ENCODE measurements around the gene MPST. TPM values are rescaled to one million over a fixed set of nuclear protein-coding genes. Genes with fewer than 3 reads are reported as not detected.

MPST gene
- total RNA-seq, 4 donors from 2014 or later = 131 to 161 (median 146) TPM

DNA sequence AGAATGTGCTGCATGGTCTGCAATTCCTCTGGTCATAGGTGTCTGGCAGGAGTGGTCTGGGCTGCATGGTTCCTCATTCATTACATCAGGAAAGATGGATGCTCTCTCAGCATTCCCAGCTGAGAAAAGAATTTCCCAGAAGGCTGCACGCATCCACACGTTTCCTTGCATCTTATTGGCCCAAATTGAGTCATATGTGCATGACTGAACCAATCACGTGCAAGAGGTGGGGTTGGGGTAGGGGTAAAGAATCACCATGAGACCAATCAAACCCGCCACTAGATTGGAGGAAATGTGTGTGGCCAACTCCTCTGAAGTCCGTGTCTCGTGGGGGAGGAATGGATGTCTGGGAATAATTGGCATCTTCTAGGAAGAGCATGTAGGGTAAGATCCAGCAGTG lies 29.1 kb upstream of the MPST start:
- in situ Hi-C loops (cut with MboI; ENCODE audit: low sequenced_read_pairs in 4 of 4) (loop anchor here in 1 of 4 donors (25.0 kb wide), 1 partner anchor 203 kb away; the partner anchor contains the start of gene IFT27), intact Hi-C loops (cut with DNase I; ENCODE audit: low total_unique reads) (no loop called here)
- Histone ChIP-seq H3K36me3 (no peaks in the 10 kb centered on the region), H3K9me3 (peaks cover 0 to 8% (median 4%) of the 10 kb centered on the region in 3 donors), H3K4me1 (no peaks in the 10 kb centered on the region), H3K27me3 (peaks cover 7 to 25% (median 24%) of the 10 kb centered on the region in 3 donors), H3K4me3 (no peak overlapping the region), H3K27ac (no peak overlapping the region)
- ATAC-seq = no peak
- TF ChIP-seq, protein P1, sequence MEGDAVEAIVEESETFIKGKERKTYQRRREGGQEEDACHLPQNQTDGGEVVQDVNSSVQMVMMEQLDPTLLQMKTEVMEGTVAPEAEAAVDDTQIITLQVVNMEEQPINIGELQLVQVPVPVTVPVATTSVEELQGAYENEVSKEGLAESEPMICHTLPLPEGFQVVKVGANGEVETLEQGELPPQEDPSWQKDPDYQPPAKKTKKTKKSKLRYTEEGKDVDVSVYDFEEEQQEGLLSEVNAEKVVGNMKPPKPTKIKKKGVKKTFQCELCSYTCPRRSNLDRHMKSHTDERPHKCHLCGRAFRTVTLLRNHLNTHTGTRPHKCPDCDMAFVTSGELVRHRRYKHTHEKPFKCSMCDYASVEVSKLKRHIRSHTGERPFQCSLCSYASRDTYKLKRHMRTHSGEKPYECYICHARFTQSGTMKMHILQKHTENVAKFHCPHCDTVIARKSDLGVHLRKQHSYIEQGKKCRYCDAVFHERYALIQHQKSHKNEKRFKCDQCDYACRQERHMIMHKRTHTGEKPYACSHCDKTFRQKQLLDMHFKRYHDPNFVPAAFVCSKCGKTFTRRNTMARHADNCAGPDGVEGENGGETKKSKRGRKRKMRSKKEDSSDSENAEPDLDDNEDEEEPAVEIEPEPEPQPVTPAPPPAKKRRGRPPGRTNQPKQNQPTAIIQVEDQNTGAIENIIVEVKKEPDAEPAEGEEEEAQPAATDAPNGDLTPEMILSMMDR (IDR thresholded peaks at IDR 0.05 in 4 of 5, conservative IDR thresholded peaks at IDR 0.05 in 1 of 5) = no peak
- TF ChIP-seq POLR2A (IDR thresholded peaks at IDR 0.05) = no peak
- no peak for DNase-seq

DNA sequence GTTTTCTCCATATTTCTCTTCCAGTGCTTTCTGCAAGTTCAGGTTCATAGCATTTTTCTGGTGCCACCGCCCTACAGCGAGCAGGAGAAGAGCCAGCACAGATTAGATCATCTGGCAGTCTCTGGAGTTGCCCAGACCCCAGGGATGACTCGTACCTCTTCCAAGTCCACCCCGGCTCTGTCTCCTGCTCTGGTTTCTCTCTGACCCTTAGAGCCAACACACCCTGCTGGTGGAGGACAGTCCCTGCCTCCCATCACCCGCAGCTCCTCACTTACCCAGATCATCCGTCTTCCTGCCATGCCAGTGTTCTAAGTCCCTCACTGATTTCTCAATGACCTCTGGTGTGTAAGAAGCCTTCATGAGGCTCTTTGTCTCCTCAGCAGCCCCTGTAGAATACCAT lies 28.3 kb upstream of the MPST start:
- TF ChIP-seq, protein P1 (IDR thresholded peaks at IDR 0.05 in 4 of 5, conservative IDR thresholded peaks at IDR 0.05 in 1 of 5) = no peak
- no peak for TF ChIP-seq POLR2A (IDR thresholded peaks at IDR 0.05)
- H3K27ac ChIP-seq = no peak overlapping the region
- DNase-seq (no peak), ATAC-seq (no peak)
- H3K27me3 ChIP-seq = peaks cover 7 to 25% (median 19%) of the 10 kb centered on the region in 3 donors
- no peaks in the 10 kb centered on the region for H3K36me3 ChIP-seq
- peaks cover 0 to 4% (median 2%) of the 10 kb centered on the region in 3 donors for H3K9me3 ChIP-seq
- in situ Hi-C loops (cut with MboI; ENCODE audit: low sequenced_read_pairs in 4 of 4) (loop anchor here in 1 of 4 donors (25.0 kb wide), 1 partner anchor 204 kb away; the partner anchor contains the start of gene IFT27), intact Hi-C loops (cut with DNase I; ENCODE audit: low total_unique reads) (no loop called here)
- H3K4me1 ChIP-seq = no peaks in the 10 kb centered on the region
- H3K4me3 ChIP-seq = no peak overlapping the region

DNA sequence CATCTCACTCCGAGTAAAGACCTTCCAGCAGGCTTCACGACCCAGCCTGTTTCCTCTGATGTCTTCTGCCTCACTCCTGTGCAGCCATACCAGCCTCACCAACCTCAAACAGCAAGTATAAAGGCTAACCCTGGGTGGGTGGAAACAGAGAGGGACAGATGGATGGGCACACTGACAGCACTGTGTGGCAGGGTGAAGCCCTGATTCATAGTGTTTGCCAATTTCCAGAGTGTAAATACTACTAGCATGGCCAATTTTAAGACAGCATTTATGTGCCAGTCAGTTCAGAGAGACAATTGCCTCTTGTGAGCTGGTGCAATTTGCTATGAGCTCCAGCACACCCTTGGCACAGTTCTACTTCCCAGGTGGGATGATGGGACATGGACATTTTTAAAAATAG lies 21.8 kb upstream of the MPST start:
- Histone ChIP-seq H3K9me3 (no peaks in the 10 kb centered on the region), H3K36me3 (no peaks in the 10 kb centered on the region), H3K27ac (no peak overlapping the region), H3K4me3 (no peak overlapping the region), H3K4me1 (no peaks in the 10 kb centered on the region), H3K27me3 (peaks cover 0 to 4% (median 0%) of the 10 kb centered on the region in 3 donors)
- ATAC-seq (no peak), DNase-seq (no peak)
- in situ Hi-C loops (cut with MboI; ENCODE audit: low sequenced_read_pairs in 4 of 4) = loop anchor here in 1 of 4 donors (25.0 kb wide), 1 partner anchor 210 kb away; the partner anchor contains the start of gene IFT27
- TF ChIP-seq POLR2A (IDR thresholded peaks at IDR 0.05) = no peak
- TF ChIP-seq, protein P1 (IDR thresholded peaks at IDR 0.05 in 4 of 5, conservative IDR thresholded peaks at IDR 0.05 in 1 of 5) = no peak
- intact Hi-C loops (cut with DNase I; ENCODE audit: low total_unique reads) = no loop called here

DNA sequence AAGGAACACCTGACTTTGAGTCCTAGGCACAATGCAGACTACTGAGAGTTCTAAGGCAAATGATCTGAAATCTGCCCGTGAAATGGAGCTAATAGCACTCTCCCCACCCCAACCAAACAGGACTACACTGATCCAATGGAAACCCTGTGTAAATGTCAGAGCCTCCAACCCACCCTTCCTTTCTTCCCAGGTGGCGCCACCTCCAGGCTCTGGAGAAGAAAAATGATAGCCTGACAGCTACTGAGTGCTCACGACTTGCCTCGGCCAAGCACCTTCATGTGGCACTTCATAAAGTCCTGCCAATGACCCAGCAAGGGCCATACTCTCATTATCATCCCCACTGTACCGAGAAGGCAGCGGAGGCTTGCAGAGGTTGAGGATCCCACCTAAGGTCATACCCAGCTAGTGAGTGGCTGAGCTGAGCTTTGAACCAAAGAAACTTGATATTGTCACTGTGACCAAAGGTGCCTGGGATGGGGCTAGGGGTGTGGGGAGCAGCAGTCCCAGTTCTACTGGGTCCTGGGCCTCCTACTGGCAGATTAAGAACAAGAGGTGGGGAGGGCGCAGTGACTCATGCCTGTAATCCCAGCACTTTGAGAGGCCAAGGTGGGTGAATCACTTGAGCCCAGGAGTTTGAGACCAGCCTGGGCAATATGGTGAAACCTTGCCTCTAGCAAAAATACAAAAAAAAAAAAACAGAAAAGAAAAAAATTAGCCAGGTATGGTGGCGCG lies 20.8 kb upstream of the MPST start:
- in situ Hi-C loops (cut with MboI; ENCODE audit: low sequenced_read_pairs in 4 of 4) = loop anchor here in 1 of 4 donors (25.0 kb wide), 1 partner anchor 211 kb away; the partner anchor contains the start of gene IFT27
- no peak for ATAC-seq
- H3K4me3 ChIP-seq = no peak overlapping the region

More for the DNA sequence above, 20.8 kb upstream of the MPST start:
- intact Hi-C loops (cut with DNase I; ENCODE audit: low total_unique reads) = no loop called here
- no peak overlapping the region for H3K27ac ChIP-seq
- no peaks in the 10 kb centered on the region for H3K4me1 ChIP-seq
- no peaks in the 10 kb centered on the region for H3K9me3 ChIP-seq
- no peak for TF ChIP-seq POLR2A (IDR thresholded peaks at IDR 0.05)
- TF ChIP-seq, protein P1 (IDR thresholded peaks at IDR 0.05 in 4 of 5, conservative IDR thresholded peaks at IDR 0.05 in 1 of 5) = no peak
- no peak for DNase-seq
- no peaks in the 10 kb centered on the region for H3K27me3 ChIP-seq
- no peaks in the 10 kb centered on the region for H3K36me3 ChIP-seq
